ENCODE results near the gene IGSF23. TPM values are rescaled to one million over a fixed set of nuclear protein-coding genes. Genes with fewer than 3 reads are reported as not detected.

IGSF23 gene
- total and polyA plus RNA-seq, 2 of the 13 experiments (the other 11 are each of a cell fraction or from before 2014, with no cell fraction given): 2.3 to 8.8 TPM

DNA sequence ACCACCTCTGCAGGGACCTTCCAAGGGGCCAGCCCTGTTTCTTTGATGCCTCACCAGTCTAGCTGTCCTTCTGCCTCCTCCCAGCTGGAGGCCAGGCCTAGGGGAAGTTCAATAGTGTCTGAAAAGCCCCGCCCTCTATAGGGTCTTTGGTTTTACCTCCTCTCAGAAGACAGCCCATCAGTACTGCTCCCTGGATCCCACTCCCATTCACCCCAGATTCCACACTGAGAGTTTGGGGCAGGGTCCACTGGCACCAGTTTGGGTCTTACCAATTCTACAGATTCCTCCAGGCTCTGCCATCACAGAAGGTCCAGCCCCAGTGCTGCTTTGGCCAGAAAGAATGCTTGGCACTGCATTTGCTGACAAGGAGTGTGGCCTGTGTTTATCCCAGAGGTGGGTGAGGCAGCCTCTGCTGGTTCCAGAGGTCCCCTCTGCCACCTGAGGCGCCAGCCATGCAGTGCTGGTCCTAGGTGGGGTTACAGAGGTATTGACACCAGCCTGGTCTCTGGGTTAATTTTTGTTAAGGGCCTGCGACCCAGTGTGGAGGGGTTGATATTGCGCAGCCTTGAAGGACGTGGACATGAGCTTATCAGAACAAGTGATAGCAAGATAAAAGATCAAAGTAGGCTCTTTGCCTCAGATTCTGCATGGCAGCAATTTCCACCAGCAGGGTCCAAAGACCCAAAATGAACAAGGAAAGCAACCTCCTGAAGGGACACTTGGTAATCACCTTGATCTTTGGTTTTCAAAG is 41.4 kb upstream of the IGSF23 start (continued):
- peak; percentile 32; the same call in 1 of the 2 replicates for TF ChIP-seq ZMYM4 (CRISPR knock-in tag; IDR thresholded peaks at IDR 0.05)
- TF ChIP-seq MBNL3 (CRISPR knock-in tag; conservative IDR thresholded peaks at IDR 0.05): no peak
- TF ChIP-seq RFXANK (CRISPR knock-in tag; IDR thresholded peaks at IDR 0.05): no peak
- 0 out of 2 replicates have a peak, but pooled peaks have one; percentile 4 for TF ChIP-seq UBTF (CRISPR knock-in tag; IDR thresholded peaks at IDR 0.05)
- TF ChIP-seq ZBTB43 (CRISPR knock-in tag; conservative IDR thresholded peaks at IDR 0.05): no peak
- TF ChIP-seq BORCS8-MEF2B (CRISPR knock-in tag; IDR thresholded peaks at IDR 0.05): no peak
- TF ChIP-seq, protein P1, sequence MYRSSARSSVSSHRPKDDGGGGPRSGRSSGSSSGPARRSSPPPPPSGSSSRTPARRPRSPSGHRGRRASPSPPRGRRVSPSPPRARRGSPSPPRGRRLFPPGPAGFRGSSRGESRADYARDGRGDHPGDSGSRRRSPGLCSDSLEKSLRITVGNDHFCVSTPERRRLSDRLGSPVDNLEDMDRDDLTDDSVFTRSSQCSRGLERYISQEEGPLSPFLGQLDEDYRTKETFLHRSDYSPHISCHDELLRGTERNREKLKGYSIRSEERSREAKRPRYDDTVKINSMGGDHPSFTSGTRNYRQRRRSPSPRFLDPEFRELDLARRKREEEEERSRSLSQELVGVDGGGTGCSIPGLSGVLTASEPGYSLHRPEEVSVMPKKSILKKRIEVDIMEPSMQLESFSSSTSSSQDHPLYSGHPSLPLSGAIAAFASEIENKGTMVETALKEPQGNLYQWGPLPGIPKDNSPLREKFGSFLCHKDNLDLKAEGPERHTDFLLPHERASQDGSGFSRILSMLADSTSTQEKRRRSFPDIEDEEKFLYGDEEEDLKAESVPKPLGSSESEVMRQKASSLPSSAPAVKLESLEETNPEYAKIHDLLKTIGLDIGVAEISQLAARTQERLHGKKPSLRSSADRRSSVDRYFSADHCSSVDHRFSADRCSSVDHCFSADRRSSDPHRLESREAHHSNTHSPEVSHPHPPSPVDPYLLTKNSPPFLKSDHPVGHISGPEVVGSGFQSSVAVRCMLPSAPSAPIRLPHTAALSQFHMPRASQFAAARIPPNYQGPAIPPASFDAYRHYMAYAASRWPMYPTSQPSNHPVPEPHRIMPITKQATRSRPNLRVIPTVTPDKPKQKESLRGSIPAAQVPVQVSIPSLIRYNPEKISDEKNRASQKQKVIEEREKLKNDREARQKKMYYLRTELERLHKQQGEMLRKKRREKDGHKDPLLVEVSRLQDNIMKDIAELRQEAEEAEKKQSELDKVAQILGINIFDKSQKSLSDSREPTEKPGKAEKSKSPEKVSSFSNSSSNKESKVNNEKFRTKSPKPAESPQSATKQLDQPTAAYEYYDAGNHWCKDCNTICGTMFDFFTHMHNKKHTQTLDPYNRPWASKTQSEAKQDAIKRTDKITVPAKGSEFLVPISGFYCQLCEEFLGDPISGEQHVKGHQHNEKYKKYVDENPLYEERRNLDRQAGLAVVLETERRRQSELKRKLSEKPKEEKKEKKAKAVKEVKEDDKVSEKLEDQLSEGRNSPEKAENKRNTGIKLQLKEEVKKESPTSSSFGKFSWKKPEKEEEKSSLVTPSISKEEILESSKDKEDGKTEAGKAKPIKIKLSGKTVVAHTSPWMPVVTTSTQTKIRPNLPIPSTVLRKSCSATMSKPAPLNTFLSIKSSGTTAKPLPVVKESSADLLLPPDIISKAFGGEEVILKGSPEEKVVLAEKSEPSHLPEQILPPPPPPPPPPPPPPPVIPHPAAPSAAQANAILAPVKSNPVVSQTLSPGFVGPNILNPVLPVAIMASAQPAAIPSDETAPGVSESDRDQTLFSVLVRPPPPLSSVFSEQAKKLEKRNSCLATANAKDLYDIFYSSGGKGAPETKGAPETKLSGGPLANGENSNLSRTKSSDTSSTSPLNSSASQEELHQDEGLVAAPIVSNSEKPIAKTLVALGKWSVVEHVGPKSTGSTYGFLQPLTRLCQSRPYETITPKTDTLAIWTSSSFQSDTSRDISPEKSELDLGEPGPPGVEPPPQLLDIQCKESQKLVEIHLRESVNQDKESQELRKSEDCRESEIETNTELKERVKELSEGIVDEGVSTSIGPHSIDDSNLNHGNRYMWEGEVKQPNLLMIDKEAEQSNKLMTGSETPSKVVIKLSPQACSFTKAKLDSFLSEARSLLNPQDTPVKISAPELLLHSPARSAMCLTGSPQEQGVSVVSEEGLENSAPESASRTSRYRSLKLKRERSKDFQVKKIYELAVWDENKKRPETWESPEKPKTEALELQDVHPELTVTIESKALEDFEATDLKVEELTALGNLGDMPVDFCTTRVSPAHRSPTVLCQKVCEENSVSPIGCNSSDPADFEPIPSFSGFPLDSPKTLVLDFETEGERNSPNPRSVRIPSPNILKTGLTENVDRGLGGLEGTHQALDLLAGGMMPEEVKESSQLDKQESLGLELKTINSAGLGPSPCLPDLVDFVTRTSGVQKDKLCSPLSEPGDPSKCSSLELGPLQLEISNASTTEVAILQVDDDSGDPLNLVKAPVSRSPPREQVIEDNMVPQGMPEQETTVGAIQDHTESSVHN (CRISPR knock-in tag; IDR thresholded peaks at IDR 0.05): no peak
- TF ChIP-seq MAFG (CRISPR knock-in tag; IDR thresholded peaks at IDR 0.05): no peak
- TF ChIP-seq NFE2 (CRISPR knock-in tag; IDR thresholded peaks at IDR 0.05): no peak
- TF ChIP-seq ZFP36L2 (CRISPR knock-in tag; IDR thresholded peaks at IDR 0.05): no peak
- TF ChIP-seq, protein P2, sequence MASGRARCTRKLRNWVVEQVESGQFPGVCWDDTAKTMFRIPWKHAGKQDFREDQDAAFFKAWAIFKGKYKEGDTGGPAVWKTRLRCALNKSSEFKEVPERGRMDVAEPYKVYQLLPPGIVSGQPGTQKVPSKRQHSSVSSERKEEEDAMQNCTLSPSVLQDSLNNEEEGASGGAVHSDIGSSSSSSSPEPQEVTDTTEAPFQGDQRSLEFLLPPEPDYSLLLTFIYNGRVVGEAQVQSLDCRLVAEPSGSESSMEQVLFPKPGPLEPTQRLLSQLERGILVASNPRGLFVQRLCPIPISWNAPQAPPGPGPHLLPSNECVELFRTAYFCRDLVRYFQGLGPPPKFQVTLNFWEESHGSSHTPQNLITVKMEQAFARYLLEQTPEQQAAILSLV (CRISPR knock-in tag; IDR thresholded peaks at IDR 0.05; ENCODE audit: borderline replicate concordance): no peak
- TF ChIP-seq DNMT1 (CRISPR knock-in tag; IDR thresholded peaks at IDR 0.05): no peak
- TF ChIP-seq SMAD3 (CRISPR knock-in tag; IDR thresholded peaks at IDR 0.05): no peak
- TF ChIP-seq, protein P3, sequence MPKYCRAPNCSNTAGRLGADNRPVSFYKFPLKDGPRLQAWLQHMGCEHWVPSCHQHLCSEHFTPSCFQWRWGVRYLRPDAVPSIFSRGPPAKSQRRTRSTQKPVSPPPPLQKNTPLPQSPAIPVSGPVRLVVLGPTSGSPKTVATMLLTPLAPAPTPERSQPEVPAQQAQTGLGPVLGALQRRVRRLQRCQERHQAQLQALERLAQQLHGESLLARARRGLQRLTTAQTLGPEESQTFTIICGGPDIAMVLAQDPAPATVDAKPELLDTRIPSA (CRISPR knock-in tag; IDR thresholded peaks at IDR 0.05; ENCODE audit: borderline replicate concordance): no peak
- no peak for TF ChIP-seq ZNF282 (IDR thresholded peaks at IDR 0.05; ENCODE audit: partially characterized antibody)
- no peak for TF ChIP-seq JUNB (CRISPR knock-in tag; IDR thresholded peaks at IDR 0.05; ENCODE audit: borderline replicate concordance)
